ENCODE measurements around the gene PID1. TPM values are rescaled to one million over a fixed set of nuclear protein-coding genes. Genes with fewer than 3 reads are reported as not detected.

Gene PID1
- total RNA-seq, 1 experiment from 2014 or later: 0.15 TPM

GRCh38 chr2:229287823-229288222 lies 16.7 kb upstream of the PID1 start:
- no peaks in the 10 kb centered on the region for H3K4me1 ChIP-seq (ENCODE audit: control insufficient read depth in 1 of 2, insufficient read depth in 2 of 2, low read length in 2 of 2)
- CTCF ChIA-PET: no interaction called here
- ATAC-seq: no peak

More at GRCh38 chr2:229287823-229288222, 16.7 kb upstream of the PID1 start:
- no peak overlapping the region for H2AFZ ChIP-seq (ENCODE audit: low read depth, low read length, poor library complexity, severe bottlenecking)
- H3K4me2 ChIP-seq (ENCODE audit: low read length): no peak overlapping the region
- no TSS peak for BruUV-seq (replicated peaks)
- H3K9ac ChIP-seq (ENCODE audit: low read length): no peak overlapping the region
- ChIA-PET RAD21 (ENCODE audit: low non-redundant PET in 1 of 2, low total read pairs in 2 of 2, uncharacterized antibody in 2 of 2, unreplicated experiment in 2 of 2) (no interaction called here), POLR2A (no interaction called here)
- H3K27me3 ChIP-seq (ENCODE audit: insufficient read depth, low read length): no peaks in the 10 kb centered on the region
- TF ChIP-seq JUND (IDR thresholded peaks at IDR 0.05): no peak
- no peak for TF ChIP-seq RAD21 (IDR thresholded peaks at IDR 0.05; ENCODE audit: low read depth)
- TF ChIP-seq MAX (IDR thresholded peaks at IDR 0.05): no peak
- no peak for TF ChIP-seq SRF (IDR thresholded peaks at IDR 0.05; ENCODE audit: low read depth)
- no peak for TF ChIP-seq CTCF (IDR thresholded peaks at IDR 0.05 in 2 of 3, conservative IDR thresholded peaks at IDR 0.05 in 1 of 3; ENCODE audit: borderline replicate concordance in 1 of 3, insufficient read depth in 1 of 3, low read depth in 2 of 3, low read length in 2 of 3)
- TF ChIP-seq SP1 (IDR thresholded peaks at IDR 0.05; ENCODE audit: low read depth): no peak
- TF ChIP-seq, protein P1, sequence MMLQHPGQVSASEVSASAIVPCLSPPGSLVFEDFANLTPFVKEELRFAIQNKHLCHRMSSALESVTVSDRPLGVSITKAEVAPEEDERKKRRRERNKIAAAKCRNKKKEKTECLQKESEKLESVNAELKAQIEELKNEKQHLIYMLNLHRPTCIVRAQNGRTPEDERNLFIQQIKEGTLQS (IDR thresholded peaks at IDR 0.05): no peak
- TF ChIP-seq, protein P2, sequence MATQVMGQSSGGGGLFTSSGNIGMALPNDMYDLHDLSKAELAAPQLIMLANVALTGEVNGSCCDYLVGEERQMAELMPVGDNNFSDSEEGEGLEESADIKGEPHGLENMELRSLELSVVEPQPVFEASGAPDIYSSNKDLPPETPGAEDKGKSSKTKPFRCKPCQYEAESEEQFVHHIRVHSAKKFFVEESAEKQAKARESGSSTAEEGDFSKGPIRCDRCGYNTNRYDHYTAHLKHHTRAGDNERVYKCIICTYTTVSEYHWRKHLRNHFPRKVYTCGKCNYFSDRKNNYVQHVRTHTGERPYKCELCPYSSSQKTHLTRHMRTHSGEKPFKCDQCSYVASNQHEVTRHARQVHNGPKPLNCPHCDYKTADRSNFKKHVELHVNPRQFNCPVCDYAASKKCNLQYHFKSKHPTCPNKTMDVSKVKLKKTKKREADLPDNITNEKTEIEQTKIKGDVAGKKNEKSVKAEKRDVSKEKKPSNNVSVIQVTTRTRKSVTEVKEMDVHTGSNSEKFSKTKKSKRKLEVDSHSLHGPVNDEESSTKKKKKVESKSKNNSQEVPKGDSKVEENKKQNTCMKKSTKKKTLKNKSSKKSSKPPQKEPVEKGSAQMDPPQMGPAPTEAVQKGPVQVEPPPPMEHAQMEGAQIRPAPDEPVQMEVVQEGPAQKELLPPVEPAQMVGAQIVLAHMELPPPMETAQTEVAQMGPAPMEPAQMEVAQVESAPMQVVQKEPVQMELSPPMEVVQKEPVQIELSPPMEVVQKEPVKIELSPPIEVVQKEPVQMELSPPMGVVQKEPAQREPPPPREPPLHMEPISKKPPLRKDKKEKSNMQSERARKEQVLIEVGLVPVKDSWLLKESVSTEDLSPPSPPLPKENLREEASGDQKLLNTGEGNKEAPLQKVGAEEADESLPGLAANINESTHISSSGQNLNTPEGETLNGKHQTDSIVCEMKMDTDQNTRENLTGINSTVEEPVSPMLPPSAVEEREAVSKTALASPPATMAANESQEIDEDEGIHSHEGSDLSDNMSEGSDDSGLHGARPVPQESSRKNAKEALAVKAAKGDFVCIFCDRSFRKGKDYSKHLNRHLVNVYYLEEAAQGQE (IDR thresholded peaks at IDR 0.05; ENCODE audit: low read depth): no peak
- TF ChIP-seq CEBPB (IDR thresholded peaks at IDR 0.05; ENCODE audit: low read depth): no peak
- no peak for TF ChIP-seq EZH2 (IDR thresholded peaks at IDR 0.05)
- TF ChIP-seq, protein P3, sequence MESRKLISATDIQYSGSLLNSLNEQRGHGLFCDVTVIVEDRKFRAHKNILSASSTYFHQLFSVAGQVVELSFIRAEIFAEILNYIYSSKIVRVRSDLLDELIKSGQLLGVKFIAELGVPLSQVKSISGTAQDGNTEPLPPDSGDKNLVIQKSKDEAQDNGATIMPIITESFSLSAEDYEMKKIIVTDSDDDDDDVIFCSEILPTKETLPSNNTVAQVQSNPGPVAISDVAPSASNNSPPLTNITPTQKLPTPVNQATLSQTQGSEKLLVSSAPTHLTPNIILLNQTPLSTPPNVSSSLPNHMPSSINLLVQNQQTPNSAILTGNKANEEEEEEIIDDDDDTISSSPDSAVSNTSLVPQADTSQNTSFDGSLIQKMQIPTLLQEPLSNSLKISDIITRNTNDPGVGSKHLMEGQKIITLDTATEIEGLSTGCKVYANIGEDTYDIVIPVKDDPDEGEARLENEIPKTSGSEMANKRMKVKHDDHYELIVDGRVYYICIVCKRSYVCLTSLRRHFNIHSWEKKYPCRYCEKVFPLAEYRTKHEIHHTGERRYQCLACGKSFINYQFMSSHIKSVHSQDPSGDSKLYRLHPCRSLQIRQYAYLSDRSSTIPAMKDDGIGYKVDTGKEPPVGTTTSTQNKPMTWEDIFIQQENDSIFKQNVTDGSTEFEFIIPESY (IDR thresholded peaks at IDR 0.05; ENCODE audit: extremely low read depth, insufficient replicate concordance, low read length): no peak
- no peak for TF ChIP-seq ZFX (IDR thresholded peaks at IDR 0.05)
- TF ChIP-seq EZH2phosphoT487 (IDR thresholded peaks at IDR 0.05; ENCODE audit: borderline replicate concordance): no peak
- TF ChIP-seq ZNF274 (IDR thresholded peaks at IDR 0.05; ENCODE audit: low read depth, low read length): no peak
- H3K36me3 ChIP-seq (ENCODE audit: control insufficient read depth in 1 of 2, insufficient read depth in 2 of 2, low read length in 2 of 2): no peaks in the 10 kb centered on the region
- H3K9me3 ChIP-seq (ENCODE audit: control insufficient read depth in 1 of 2, insufficient read depth in 1 of 2, low read depth in 1 of 2, low read length in 2 of 2): no peaks in the 10 kb centered on the region
- no peak overlapping the region for H3K4me3 ChIP-seq (replicated peaks in 1 of 2; ENCODE audit: low read depth in 1 of 2, low read length in 2 of 2)
- no peaks in the 10 kb centered on the region for H3K9me2 ChIP-seq (ENCODE audit: insufficient read depth)
- H4K20me1 ChIP-seq (ENCODE audit: insufficient read depth): no peaks in the 10 kb centered on the region
- no peaks in the 10 kb centered on the region for H3K79me2 ChIP-seq (ENCODE audit: insufficient read depth, low read length)
- no peak for DNase-seq (ENCODE audit: low read depth, low spot score)
- no peak overlapping the region for H3K27ac ChIP-seq (ENCODE audit: low read depth, low read length)
- intact Hi-C loops (cut with micrococcal nuclease): no loop called here

All from HCT116 (cell line).